ENCODE measurements around the gene ZNF334. TPM values are rescaled to one million over a fixed set of nuclear protein-coding genes. Genes with fewer than 3 reads are reported as not detected.
A peak's percentile ranks its signal among the peaks of the same experiment; 100 is the strongest.

Gene ZNF334
- total RNA-seq, 1 experiment from 2014 or later = 19.5 TPM

DNA sequence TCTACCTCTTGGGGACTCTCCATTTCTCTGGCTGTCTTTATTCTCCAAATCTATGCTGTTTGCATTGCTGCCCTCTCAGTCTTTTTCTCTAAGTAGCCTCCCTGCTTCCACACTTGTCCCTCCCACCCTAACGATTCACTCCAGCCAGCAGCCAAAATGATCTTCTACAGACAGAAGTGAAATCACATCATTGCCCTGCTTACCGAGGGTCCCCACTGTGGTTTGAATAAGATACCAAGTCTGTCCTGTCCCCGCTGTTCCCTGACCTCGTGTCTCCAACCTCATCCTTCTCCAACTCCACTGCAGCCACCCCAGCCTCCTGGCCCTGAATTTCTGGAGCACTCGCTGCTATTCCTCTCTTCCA is 48.6 kb upstream of the ZNF334 start:
- Mint-ChIP-seq H3K27me3 (ENCODE audit: low read depth) (no peaks in the 10 kb centered on the region), H3K36me3 (ENCODE audit: insufficient read depth in 1 of 3, low read depth in 3 of 3) (no peaks in the 10 kb centered on the region), H3K9me3 (no peaks in the 10 kb centered on the region), H3K4me1 (peaks cover 30 to 41% of the 10 kb centered on the region in 2 experiments), H3K27ac (no peak overlapping the region), H3K4me3 (no peak overlapping the region)
- Histone ChIP-seq H2BK12ac (ENCODE audit: insufficient read length, low read depth, low read length) (no peak overlapping the region), H3K27ac (ENCODE audit: insufficient read length, low read depth, low read length) (no peak overlapping the region), H4K5ac (ENCODE audit: insufficient read length, low read depth, low read length) (peak overlapping the region; percentile 11), H3K79me1 (ENCODE audit: insufficient read depth, low read depth, low read length, poor library complexity, severe bottlenecking) (no peaks in the 10 kb centered on the region), H3K79me2 (ENCODE audit: insufficient read depth, low read length) (no peaks in the 10 kb centered on the region), H3K56ac (ENCODE audit: insufficient read length, low read depth, low read length) (no peak overlapping the region), H3K9ac (ENCODE audit: extremely low read depth, insufficient read length, low read length) (no peak overlapping the region), H2BK5ac (ENCODE audit: insufficient read length, low read length) (no peak overlapping the region), H3K9me3 (ENCODE audit: control insufficient read depth, low read depth, low read length) (no peaks in the 10 kb centered on the region), H4K91ac (ENCODE audit: insufficient read length, low read depth, low read length) (no peak overlapping the region), H3K23me2 (ENCODE audit: insufficient read length, low read depth, low read length, poor library complexity, severe bottlenecking) (peaks cover 5% of the 10 kb centered on the region), H2AFZ (ENCODE audit: low read length) (no peak overlapping the region), H2AK5ac (ENCODE audit: insufficient read length, low read length) (no peak overlapping the region), H3K18ac (ENCODE audit: insufficient read length, low read depth, low read length) (peak overlapping the region; percentile 74), H2BK20ac (ENCODE audit: low read depth, low read length, poor library complexity, severe bottlenecking) (no peak overlapping the region), H3K4me1 (ENCODE audit: insufficient read depth, low read length) (peaks cover 1% of the 10 kb centered on the region; the same call in 1 of the 2 replicates), H3K14ac (ENCODE audit: insufficient read depth, low read length) (peak overlapping the region; percentile 27; the same call in 1 of the 2 replicates), H3T11ph (ENCODE audit: low read length) (peak overlapping the region; percentile 56), H3K27me3 (ENCODE audit: insufficient read depth, low read length) (no peaks in the 10 kb centered on the region), H4K8ac (replicated peaks; ENCODE audit: insufficient read length, low read depth, low read length) (no peak overlapping the region), H2BK15ac (ENCODE audit: low read depth, low read length) (no peak overlapping the region), H4K20me1 (ENCODE audit: control insufficient read depth, insufficient read depth, insufficient read length) (no peaks in the 10 kb centered on the region), H3K4me2 (ENCODE audit: insufficient read depth, insufficient read length, low read length) (peak overlapping the region; percentile 42), H2BK120ac (ENCODE audit: low read depth, low read length, poor library complexity, severe bottlenecking) (no peak overlapping the region), H3K23ac (ENCODE audit: insufficient read length, low read depth, low read length) (no peak overlapping the region), H3K4ac (ENCODE audit: low read depth, low read length) (no peak overlapping the region; the same call in 1 of the 2 replicates)
- no CpG with 5 or more reads among the region's 5 CpGs for WGBS (ENCODE audit: extremely low coverage, insufficient read length, low lambda C conversion rate)
- TF ChIP-seq, protein P1, sequence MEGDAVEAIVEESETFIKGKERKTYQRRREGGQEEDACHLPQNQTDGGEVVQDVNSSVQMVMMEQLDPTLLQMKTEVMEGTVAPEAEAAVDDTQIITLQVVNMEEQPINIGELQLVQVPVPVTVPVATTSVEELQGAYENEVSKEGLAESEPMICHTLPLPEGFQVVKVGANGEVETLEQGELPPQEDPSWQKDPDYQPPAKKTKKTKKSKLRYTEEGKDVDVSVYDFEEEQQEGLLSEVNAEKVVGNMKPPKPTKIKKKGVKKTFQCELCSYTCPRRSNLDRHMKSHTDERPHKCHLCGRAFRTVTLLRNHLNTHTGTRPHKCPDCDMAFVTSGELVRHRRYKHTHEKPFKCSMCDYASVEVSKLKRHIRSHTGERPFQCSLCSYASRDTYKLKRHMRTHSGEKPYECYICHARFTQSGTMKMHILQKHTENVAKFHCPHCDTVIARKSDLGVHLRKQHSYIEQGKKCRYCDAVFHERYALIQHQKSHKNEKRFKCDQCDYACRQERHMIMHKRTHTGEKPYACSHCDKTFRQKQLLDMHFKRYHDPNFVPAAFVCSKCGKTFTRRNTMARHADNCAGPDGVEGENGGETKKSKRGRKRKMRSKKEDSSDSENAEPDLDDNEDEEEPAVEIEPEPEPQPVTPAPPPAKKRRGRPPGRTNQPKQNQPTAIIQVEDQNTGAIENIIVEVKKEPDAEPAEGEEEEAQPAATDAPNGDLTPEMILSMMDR (conservative IDR thresholded peaks at IDR 0.05) = no peak
- no peak for DNase-seq

Data from H9 (cell line).